Measurements from ENCODE around the gene SPINK5.

Gene SPINK5

DNA sequence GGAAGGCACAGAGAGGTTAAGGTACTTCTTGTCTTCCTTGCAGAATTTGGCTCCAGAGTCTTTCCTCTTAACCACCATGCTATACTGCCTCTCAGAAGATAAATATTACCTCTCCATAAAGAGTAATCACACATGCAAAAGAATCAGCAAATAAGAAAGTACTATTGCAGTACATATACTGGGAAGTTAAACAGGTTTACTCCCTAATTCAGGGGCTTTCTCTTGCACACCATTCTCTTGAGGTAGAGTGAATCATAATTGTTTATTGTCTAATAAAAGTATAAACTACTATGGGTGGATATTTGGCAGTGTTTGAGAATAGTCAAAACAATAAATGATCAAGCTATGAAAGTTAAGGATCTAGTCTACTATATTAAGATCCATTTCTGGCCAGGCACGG is 40.4 kb downstream of the SPINK5 start:
- DNase-seq: no peak

GRCh38 chr5:148107608-148108007 is 43.8 kb downstream of the SPINK5 start:
- no peak for DNase-seq

DNA sequence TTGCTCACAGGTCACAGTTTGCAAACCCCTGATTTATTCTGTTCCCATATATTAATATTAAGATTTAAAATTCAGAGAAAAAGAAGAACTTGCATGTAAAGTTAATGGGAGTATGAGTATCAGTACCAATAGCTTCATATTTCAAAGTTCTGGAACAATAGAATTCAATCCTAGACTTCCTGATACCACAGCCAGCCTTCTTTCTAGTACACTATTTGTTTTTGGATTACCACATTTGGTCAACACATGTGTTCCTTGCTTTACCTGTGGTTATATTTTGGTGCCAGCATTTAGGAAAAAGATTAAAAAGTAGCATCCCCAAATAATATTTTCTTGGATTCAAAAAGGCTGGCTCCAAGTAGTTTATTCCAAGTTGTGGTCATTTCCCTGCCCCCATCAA is 49.5 kb downstream of the SPINK5 start:
- no peak for DNase-seq

GRCh38 chr5:148120317-148120716 is 56.5 kb downstream of the SPINK5 start:
- DNase-seq: no peak

DNA sequence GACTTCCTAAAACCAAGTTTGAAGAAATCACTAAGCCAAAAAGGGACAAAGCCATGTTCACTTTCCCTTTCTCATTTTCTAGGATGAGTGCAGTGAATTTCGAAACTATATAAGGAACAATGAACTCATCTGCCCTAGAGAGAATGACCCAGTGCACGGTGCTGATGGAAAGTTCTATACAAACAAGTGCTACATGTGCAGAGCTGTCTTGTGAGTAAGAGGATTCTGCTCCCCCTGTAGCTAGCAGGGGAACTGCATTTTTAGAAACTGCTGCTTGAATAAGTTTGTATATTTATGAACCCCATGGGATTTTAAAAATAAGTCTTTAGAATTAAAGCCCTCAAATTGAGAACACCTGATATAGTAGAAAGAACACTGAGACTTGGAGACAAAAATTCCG is 61.9 kb downstream of the SPINK5 start:
- no peak for DNase-seq

GRCh38 chr5:148135091-148136048 is 71.6 kb downstream of the SPINK5 start:
- DNase-seq: no peak

DNA sequence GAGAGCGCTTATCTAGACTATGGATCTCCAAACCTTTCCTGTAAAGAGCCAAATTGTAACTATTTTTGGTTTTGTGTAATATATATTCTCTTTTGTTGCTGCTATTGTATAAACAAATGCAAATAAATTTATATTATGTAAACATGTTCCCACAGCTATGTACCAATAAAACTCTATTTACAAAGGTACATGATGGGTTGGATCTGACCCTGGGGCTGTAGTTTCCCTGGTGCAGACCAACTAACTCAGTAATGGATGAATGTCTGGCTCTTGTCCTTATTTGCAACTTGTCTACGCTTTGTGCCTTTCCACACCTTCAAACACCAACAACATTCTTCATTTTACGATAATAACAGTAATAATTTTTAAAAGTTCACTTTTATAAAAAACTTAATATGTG is 77.1 kb downstream of the SPINK5 start:
- no peak for DNase-seq

- no peak for DNase-seq
Measured at GRCh38 chr5:148141645-148142044, 77.9 kb downstream of the SPINK5 start.

DNA sequence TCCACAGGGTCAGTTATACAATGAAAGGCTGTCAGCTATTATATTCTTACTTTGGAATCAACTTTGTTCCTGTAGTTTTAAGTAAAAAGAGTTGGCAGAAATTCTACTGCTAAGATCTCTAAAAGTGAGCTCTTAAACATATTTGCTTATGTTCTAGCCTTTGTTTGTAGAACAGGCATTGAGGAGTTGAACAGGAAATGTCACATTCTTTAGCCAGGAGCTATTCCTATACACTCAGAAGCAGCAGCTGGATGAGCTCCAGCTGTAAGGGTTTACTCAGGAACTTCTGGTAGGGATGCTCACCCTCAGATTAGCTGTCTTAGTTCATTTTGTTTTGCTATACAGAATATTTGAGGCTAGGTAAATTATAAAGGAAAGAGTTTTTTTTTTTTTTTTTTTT is 82.1 kb downstream of the SPINK5 start:
- no peak for DNase-seq

DNA sequence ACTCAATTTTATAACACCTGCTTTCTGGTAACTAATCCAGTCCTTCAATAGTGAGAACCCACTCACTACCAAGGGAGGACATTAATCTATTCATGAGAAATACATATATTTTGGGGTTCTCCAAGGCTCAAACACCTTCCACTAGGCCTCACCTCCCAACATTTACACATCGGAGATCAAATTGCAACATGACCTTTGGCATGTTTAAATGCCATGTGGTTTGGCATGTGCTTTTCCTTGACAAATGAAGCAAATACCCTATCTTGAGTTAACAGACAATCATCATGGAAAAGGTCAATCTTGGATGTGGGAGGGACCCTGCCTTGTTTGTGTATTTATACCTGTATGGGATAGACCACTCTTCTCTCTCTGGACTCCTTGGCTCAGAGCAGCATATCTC is 82.7 kb downstream of the SPINK5 start:
- no peak for DNase-seq

GRCh38 chr5:148147415-148147814 is 83.6 kb downstream of the SPINK5 start:
- DNase-seq: no peak

GRCh38 chr5:148151872-148152271 is 88.1 kb downstream of the SPINK5 start:
- DNase-seq: no peak

DNA sequence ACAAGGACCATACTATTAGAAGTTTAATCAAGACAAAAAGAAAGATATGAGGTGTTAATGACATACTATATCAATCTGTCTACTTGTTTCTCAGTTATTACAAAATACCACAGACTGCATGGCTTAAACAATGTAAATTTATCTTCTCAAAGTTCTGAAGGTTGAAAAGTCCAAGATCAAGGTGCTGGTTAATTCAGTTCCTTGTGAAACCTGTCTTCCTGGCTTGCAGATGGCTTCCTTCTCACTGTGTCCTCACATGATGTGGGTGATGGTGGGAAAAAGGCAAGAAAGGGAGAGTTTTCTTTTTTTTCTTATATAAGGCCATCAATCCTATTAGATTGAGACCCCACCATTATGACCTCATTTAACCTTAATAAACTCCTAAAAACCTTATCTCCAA is 89.0 kb downstream of the SPINK5 start:
- DNase-seq: no peak

DNA sequence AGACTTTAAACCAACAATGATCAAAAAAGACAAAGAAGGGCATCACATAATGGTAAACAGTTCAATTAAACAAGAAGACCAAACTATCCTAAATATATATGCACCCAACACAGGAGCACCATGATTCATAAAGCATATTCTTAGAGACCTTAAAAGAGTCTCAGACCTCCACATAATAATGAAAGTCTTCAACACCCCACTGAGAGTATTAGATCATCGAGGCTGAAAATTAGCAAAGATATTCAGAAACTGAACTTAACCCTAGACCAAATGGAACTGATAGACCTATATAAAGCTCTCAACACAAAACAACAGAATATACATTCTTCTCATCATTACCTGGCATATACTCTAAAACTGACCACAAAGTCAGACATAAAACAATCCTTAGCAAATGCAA is 92.8 kb downstream of the SPINK5 start:
- no peak for DNase-seq

- DNase-seq: no peak
Measured at GRCh38 chr5:148162038-148162437, 98.3 kb downstream of the SPINK5 start.

- no peak for DNase-seq
Measured at GRCh38 chr5:148163345-148163744, 99.6 kb downstream of the SPINK5 start.

- DNase-seq: no peak
Measured at GRCh38 chr5:148166550-148167283, 102.9 kb downstream of the SPINK5 start.

- DNase-seq: no peak
Measured at GRCh38 chr5:148168246-148168645, 104.5 kb downstream of the SPINK5 start, which contains the start of gene SPINK14. TSS of gene SPINK14 (plus strand) at chr5:148168546. CDS start at chr5:148169733, 1,187 bp downstream.

GRCh38 chr5:148172377-148172776 is 108.6 kb downstream of the SPINK5 start:
- no peak for DNase-seq

DNA sequence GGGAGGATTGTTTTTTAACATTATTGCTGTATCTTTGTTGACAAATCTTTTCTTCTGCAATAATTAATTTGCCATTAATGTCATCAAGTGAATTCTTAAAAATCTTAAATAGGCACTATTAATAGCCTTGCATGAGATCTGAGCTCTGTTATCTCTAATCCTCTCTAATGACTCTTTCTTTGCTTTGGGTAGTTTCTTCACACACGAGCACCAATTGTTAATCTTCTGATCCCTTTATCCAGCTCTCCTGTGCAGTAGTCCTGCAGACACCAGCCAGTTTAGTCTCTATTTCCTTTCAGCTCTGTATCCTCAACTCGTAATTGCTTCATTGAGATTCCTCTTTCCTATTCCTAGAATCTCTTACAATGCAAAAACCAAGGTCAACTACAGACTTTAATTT is 112.7 kb downstream of the SPINK5 start:
- DNase-seq: no peak

DNA sequence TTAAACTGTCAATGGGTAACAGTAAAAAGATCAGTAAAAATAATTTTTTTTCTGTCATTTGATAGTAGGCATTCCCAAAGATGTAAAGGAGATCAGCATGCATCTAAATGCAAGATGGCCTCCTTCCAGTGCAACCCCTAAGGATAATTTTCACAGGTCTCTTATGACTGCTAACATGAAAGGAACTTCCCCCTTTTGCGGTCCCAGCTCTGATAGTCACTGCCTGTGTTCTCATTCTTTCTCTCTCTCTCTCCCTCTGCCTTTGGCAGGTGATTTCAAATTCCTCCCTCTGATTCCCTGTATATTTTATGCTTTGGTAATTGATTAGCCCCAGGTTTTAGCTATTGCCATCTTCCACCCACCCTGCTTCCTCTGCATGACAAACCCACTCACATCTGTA is 113.4 kb downstream of the SPINK5 start:
- peak in 1 of 2 experiments; percentile 6 for DNase-seq

GRCh38 chr5:148179234-148179824 is 115.5 kb downstream of the SPINK5 start:
- peak; percentile 69 to 74 for DNase-seq

GRCh38 chr5:148186248-148187003 is 122.6 kb downstream of the SPINK5 start:
- DNase-seq: peak; percentile 93
